ENCODE results near the gene RNF208. TPM values are rescaled to one million over a fixed set of nuclear protein-coding genes. Genes with fewer than 3 reads are reported as not detected.
A peak's percentile ranks its signal among the peaks of the same experiment; 100 is the strongest.
"Not testable (repeated sequence)": the region's sequence is repeated elsewhere in the genome, so short reads cannot be mapped to it uniquely, and the experiment has no call there.

The RNF208 gene
- total and polyA plus RNA-seq, 8 donors, result 4.0 to 7.8 (median 5.9) TPM

DNA sequence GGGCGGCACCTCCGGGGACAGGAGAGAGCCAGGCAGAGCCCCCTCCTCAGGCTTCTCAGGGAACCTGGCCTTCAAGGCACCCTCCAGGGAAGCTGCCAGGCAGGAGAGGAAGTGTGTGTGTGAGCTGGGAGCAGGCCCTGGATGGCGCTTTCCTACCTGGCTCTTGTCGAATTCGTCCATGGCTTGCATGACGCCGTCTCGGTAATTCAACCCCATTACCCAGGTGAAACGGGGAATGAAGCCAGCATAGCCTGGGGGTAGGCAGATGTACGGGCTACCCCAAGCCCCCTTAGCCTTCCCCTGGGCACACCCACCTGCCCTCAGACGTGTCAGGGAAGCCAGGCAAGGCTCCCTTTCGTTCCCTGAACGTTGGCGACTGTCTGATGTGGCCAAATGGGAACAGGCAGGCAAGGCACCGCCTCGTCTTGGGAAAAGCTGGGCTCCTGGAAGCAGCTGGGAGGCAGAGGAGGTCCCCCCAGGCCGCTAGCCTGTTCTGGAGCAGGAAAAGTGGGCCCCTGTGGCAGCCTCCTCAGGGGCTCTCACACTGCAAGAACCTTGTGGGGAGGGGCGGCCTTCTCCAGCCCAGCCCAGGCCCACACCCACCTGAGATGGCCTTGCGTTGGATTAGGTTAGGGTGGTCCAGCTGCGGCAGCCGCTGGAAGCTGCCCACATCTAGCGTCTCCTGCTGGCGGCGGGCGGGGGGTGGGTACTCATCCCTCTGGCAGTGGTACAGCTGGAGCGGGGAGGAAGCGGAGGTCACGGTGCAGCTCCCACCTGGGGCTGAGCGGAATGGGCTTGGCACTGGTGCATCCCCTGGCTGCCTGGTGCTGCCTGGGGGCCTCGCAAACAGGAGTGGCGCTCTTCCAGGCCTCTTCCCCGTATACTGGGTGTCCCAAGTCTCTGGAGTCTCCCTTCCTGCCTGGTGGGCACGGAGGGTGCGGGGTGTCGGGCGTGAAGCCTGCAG lies 22.7 kb upstream of the RNF208 start:
- ATAC-seq, result no peak
- DNase-seq, result no peak
- H3K36me3 ChIP-seq, result peaks cover 0 to 26% of the 10 kb centered on the region in 2 donors
- no peak overlapping the region for H3K27ac ChIP-seq
- H3K27me3 ChIP-seq, result no peaks in the 10 kb centered on the region
- H3K4me1 ChIP-seq, result peaks cover 17 to 36% of the 10 kb centered on the region in 2 donors
- no peak overlapping the region for H3K4me3 ChIP-seq
- TF ChIP-seq, protein P1, sequence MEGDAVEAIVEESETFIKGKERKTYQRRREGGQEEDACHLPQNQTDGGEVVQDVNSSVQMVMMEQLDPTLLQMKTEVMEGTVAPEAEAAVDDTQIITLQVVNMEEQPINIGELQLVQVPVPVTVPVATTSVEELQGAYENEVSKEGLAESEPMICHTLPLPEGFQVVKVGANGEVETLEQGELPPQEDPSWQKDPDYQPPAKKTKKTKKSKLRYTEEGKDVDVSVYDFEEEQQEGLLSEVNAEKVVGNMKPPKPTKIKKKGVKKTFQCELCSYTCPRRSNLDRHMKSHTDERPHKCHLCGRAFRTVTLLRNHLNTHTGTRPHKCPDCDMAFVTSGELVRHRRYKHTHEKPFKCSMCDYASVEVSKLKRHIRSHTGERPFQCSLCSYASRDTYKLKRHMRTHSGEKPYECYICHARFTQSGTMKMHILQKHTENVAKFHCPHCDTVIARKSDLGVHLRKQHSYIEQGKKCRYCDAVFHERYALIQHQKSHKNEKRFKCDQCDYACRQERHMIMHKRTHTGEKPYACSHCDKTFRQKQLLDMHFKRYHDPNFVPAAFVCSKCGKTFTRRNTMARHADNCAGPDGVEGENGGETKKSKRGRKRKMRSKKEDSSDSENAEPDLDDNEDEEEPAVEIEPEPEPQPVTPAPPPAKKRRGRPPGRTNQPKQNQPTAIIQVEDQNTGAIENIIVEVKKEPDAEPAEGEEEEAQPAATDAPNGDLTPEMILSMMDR (IDR thresholded peaks at IDR 0.05), result no peak
- intact Hi-C loops (cut with DNase I), result no loop called here
- no peaks in the 10 kb centered on the region for H3K9me3 ChIP-seq

DNA sequence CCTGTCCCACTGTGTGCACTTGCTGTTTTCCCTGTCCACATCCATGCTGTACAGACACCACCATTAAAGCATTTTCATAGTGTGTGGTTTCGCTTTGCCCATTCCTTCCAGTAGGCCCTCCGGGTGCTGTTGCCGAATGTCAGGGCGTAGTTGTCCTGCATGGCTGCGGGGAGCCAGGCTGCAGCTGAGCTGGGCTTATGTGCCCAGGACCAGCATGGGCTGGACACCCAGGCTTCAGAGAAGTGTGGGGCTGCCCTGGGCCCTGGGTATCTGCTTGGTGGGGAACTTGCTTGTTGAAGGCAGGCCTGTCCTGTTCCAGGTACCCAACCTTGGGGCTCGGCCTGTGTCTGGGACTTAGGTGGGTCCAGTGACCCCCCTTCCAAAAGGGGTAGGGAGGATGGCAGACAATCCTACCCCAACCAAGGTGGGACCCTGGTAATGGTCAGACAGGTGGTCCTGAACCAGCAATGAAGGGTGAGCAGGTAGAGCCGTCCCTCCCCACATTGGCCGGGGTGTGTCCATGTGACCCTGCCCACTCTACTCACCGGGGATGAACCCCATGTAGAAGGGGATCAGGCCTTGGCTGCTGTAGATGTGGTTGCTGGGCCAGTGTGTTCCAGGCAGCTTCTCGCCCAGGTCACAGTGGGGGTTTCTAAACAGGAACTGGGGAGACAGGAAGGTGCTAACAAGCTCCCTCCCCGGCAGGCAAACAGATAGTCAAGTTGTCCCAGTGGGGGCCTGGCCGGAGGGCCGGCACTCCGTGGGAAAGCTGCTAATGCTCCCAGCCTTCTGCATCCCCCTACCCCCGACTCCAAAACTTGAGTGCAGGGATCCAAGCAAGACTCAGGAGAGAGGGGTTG lies 21.8 kb upstream of the RNF208 start:
- no peaks in the 10 kb centered on the region for H3K9me3 ChIP-seq
- ATAC-seq (no peak), DNase-seq (no peak)
- TF ChIP-seq, protein P1 (IDR thresholded peaks at IDR 0.05), result no peak
- no peak overlapping the region for H3K4me3 ChIP-seq
- peaks cover 17 to 45% of the 10 kb centered on the region in 2 donors for H3K4me1 ChIP-seq
- intact Hi-C loops (cut with DNase I), result no loop called here
- no peaks in the 10 kb centered on the region for H3K27me3 ChIP-seq
- peaks cover 0 to 26% of the 10 kb centered on the region in 2 donors for H3K36me3 ChIP-seq
- H3K27ac ChIP-seq, result no peak overlapping the region

DNA sequence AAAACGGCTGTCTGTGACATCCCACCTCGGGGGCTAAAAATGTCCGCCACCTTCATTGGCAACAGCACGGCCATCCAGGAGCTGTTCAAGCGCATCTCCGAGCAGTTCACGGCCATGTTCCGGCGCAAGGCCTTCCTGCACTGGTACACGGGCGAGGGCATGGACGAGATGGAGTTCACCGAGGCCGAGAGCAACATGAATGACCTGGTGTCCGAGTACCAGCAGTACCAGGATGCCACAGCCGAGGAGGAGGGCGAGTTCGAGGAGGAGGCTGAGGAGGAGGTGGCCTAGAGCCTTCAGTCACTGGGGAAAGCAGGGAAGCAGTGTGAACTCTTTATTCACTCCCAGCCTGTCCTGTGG lies 21.2 kb upstream of the RNF208 start:
- H3K9me3 ChIP-seq; H3K27me3 ChIP-seq; ATAC-seq; DNase-seq; intact Hi-C loops (cut with DNase I); H3K27ac ChIP-seq: not testable (repeated sequence)
- H3K4me3 ChIP-seq, result peak overlapping the region in 1 of 2 donors; percentile 96
- H3K36me3 ChIP-seq, result peaks cover 0 to 26% of the 10 kb centered on the region in 2 donors
- peaks cover 17 to 51% of the 10 kb centered on the region in 2 donors for H3K4me1 ChIP-seq

DNA sequence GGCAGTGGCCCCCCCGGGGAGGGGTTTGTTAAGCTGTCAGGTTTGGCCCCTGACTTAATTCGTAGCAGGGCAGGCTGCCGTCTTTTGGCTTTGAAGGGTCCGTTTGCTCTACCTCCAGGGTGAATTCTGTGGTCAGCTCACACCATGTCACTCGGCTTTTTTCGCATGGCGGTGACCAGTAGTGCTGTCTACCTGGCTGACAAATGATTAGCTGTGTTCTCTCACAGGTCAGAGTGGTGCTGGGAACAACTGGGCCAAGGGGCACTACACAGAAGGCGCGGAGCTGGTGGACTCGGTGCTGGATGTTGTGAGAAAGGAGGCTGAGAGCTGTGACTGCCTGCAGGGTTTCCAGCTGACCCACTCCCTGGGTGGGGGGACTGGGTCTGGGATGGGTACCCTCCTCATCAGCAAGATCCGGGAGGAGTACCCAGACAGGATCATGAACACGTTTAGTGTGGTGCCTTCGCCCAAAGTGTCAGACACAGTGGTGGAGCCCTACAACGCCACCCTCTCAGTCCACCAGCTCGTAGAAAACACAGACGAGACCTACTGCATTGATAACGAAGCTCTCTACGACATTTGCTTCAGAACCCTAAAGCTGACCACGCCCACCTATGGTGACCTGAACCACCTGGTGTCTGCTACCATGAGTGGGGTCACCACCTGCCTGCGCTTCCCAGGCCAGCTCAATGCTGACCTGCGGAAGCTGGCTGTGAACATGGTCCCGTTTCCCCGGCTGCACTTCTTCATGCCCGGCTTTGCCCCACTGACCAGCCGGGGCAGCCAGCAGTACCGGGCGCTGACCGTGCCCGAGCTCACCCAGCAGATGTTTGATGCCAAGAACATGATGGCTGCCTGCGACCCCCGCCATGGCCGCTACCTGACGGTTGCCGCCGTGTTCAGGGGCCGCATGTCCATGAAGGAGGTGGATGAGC lies 20.5 kb upstream of the RNF208 start:
- DNase-seq (no peak), ATAC-seq (no peak)
- H3K27ac ChIP-seq, result peak overlapping the region; percentile 78 to 99
- H3K27me3 ChIP-seq, result no peaks in the 10 kb centered on the region
- TF ChIP-seq, protein P1 (IDR thresholded peaks at IDR 0.05), result no peak
- peaks cover 0 to 26% of the 10 kb centered on the region in 2 donors for H3K36me3 ChIP-seq
- peak overlapping the region; percentile 91 to 96 for H3K4me3 ChIP-seq
- no peaks in the 10 kb centered on the region for H3K9me3 ChIP-seq
- intact Hi-C loops (cut with DNase I), result no loop called here
- H3K4me1 ChIP-seq, result peaks cover 15 to 57% of the 10 kb centered on the region in 2 donors
